ENCODE results near the gene FCER1G.

FCER1G gene

GRCh38 chr1:161173711-161174110, 41.4 kb upstream of the FCER1G start:
- Histone ChIP-seq H3K79me2 (ENCODE audit: insufficient read depth, low read depth) (peaks cover 40% of the 10 kb centered on the region), H2AFZ (ENCODE audit: low read depth) (no peak overlapping the region), H3K4me2 (no peak overlapping the region; the same call in 1 of the 2 replicates), H3K9ac (no peak overlapping the region), H3K27me3 (ENCODE audit: insufficient read depth, low read depth) (no peaks in the 10 kb centered on the region), H3K27ac (no peak overlapping the region), H4K20me1 (ENCODE audit: insufficient read depth) (no peaks in the 10 kb centered on the region), H3K4me1 (ENCODE audit: low read depth, poor library complexity, severe bottlenecking) (peaks cover 58% of the 10 kb centered on the region), H3K36me3 (ENCODE audit: insufficient read depth) (peaks cover 31% of the 10 kb centered on the region; the same call in 1 of the 2 replicates), H3K4me3 (IDR thresholded peaks at IDR 0.05; ENCODE audit: insufficient read depth, low read depth, low read length) (no peak overlapping the region)
- TF ChIP-seq, protein P1, sequence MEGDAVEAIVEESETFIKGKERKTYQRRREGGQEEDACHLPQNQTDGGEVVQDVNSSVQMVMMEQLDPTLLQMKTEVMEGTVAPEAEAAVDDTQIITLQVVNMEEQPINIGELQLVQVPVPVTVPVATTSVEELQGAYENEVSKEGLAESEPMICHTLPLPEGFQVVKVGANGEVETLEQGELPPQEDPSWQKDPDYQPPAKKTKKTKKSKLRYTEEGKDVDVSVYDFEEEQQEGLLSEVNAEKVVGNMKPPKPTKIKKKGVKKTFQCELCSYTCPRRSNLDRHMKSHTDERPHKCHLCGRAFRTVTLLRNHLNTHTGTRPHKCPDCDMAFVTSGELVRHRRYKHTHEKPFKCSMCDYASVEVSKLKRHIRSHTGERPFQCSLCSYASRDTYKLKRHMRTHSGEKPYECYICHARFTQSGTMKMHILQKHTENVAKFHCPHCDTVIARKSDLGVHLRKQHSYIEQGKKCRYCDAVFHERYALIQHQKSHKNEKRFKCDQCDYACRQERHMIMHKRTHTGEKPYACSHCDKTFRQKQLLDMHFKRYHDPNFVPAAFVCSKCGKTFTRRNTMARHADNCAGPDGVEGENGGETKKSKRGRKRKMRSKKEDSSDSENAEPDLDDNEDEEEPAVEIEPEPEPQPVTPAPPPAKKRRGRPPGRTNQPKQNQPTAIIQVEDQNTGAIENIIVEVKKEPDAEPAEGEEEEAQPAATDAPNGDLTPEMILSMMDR (conservative IDR thresholded peaks at IDR 0.05; ENCODE audit: low read depth, low read length), result no peak

GRCh38 chr1:161174911-161175310, 40.2 kb upstream of the FCER1G start:
- peak overlapping the region; percentile 95 for H3K4me2 ChIP-seq
- peaks cover 40% of the 10 kb centered on the region for H3K79me2 ChIP-seq (ENCODE audit: insufficient read depth, low read depth)
- peaks cover 31% of the 10 kb centered on the region; the same call in 1 of the 2 replicates for H3K36me3 ChIP-seq (ENCODE audit: insufficient read depth)
- H2AFZ ChIP-seq (ENCODE audit: low read depth), result no peak overlapping the region
- no peaks in the 10 kb centered on the region for H3K27me3 ChIP-seq (ENCODE audit: insufficient read depth, low read depth)
- peaks cover 58% of the 10 kb centered on the region for H3K4me1 ChIP-seq (ENCODE audit: low read depth, poor library complexity, severe bottlenecking)
- no peaks in the 10 kb centered on the region for H4K20me1 ChIP-seq (ENCODE audit: insufficient read depth)
- no peak overlapping the region for H3K4me3 ChIP-seq (IDR thresholded peaks at IDR 0.05; ENCODE audit: insufficient read depth, low read depth, low read length)
- TF ChIP-seq, protein P1 (conservative IDR thresholded peaks at IDR 0.05; ENCODE audit: low read depth, low read length), result no peak
- no peak overlapping the region for H3K27ac ChIP-seq
- no peak overlapping the region for H3K9ac ChIP-seq

- Histone ChIP-seq H4K20me1 (ENCODE audit: insufficient read depth) (no peaks in the 10 kb centered on the region), H3K4me2 (peak overlapping the region; percentile 95), H3K79me2 (ENCODE audit: insufficient read depth, low read depth) (peaks cover 40% of the 10 kb centered on the region), H2AFZ (ENCODE audit: low read depth) (no peak overlapping the region), H3K36me3 (ENCODE audit: insufficient read depth) (peaks cover 29% of the 10 kb centered on the region; the same call in 1 of the 2 replicates), H3K4me1 (ENCODE audit: low read depth, poor library complexity, severe bottlenecking) (peaks cover 65% of the 10 kb centered on the region), H3K4me3 (IDR thresholded peaks at IDR 0.05; ENCODE audit: insufficient read depth, low read depth, low read length) (peak overlapping the region; percentile 100), H3K27ac (peak overlapping the region; percentile 73), H3K9ac (peak overlapping the region; percentile 74; the same call in 1 of the 2 replicates), H3K27me3 (ENCODE audit: insufficient read depth, low read depth) (no peaks in the 10 kb centered on the region)
- TF ChIP-seq, protein P1 (conservative IDR thresholded peaks at IDR 0.05; ENCODE audit: low read depth, low read length), result no peak
Measured at GRCh38 chr1:161175771-161176453, 39.2 kb upstream of the FCER1G start.

- Histone ChIP-seq H3K27me3 (ENCODE audit: insufficient read depth, low read depth) (no peaks in the 10 kb centered on the region), H3K79me2 (ENCODE audit: insufficient read depth, low read depth) (peaks cover 40% of the 10 kb centered on the region), H3K4me2 (peak overlapping the region; percentile 95), H2AFZ (ENCODE audit: low read depth) (peak overlapping the region; percentile 63; the same call in 1 of the 2 replicates), H3K4me1 (ENCODE audit: low read depth, poor library complexity, severe bottlenecking) (peaks cover 68% of the 10 kb centered on the region), H3K27ac (peak overlapping the region; percentile 73), H3K9ac (peak overlapping the region; percentile 74), H3K4me3 (IDR thresholded peaks at IDR 0.05; ENCODE audit: insufficient read depth, low read depth, low read length) (peak overlapping the region; percentile 100), H3K36me3 (ENCODE audit: insufficient read depth) (peaks cover 23% of the 10 kb centered on the region; the same call in 1 of the 2 replicates), H4K20me1 (ENCODE audit: insufficient read depth) (no peaks in the 10 kb centered on the region)
- TF ChIP-seq, protein P1 (conservative IDR thresholded peaks at IDR 0.05; ENCODE audit: low read depth, low read length), result no peak
Measured at GRCh38 chr1:161176468-161177111, 38.5 kb upstream of the FCER1G start.
